Stomach (tissue), 9 donors: ENCODE data around the gene CD53. TPM values are rescaled to one million over a fixed set of nuclear protein-coding genes. Genes with fewer than 3 reads are reported as not detected.
A peak's percentile ranks its signal among the peaks of the same experiment; 100 is the strongest.

ENCODE experiments used
- DNase-seq, 2 donors: peaks; one replicate each; pipeline versions ENCODE4 v3.0.0 to v3.0.0-alpha.2; 2013 to 2019
- H3K27ac ChIP-seq, 5 donors: fragments of 200-600 bp in 4 of 5; sonication (generic) in 4 of 5; one replicate each; pipeline ENCODE4 v1.5.1; 2013 to 2019; ENCODE audit warnings: mild to moderate bottlenecking in 1 of 5, moderate library complexity in 1 of 5
- H3K27me3 ChIP-seq, 3 donors: fragments of 200-600 bp; sonication (generic); one replicate each; pipeline ENCODE4 v1.5.1; 2017 to 2019; ENCODE audit warnings: mixed run types in 1 of 3
- H3K36me3 ChIP-seq, 4 donors: fragments of 200-600 bp; sonication (generic); 1 replicate in 3 of 4; 2 replicates in 1 of 4; pipeline ENCODE4 v1.5.1; 2016 to 2019
- H3K4me1 ChIP-seq, 4 donors: fragments of 200-600 bp; sonication (generic); one replicate each; pipeline ENCODE4 v1.5.1; 2016 to 2019
- H3K4me3 ChIP-seq, 4 donors: fragments of 200-600 bp; sonication (generic) in 3 of 4; one replicate each; pipeline ENCODE4 v1.5.1; 2016 to 2019; ENCODE audit warnings: mild to moderate bottlenecking in 1 of 4
- H3K9me3 ChIP-seq, 4 donors: fragments of 200-600 bp; sonication (generic); one replicate each; pipeline ENCODE4 v1.5.1; 2016 to 2019
- CTCF ChIP-seq, 7 experiments: fragments of 450-650 bp in 4 of 7; fragments of 200-600 bp in 3 of 7; sonication (generic) in 3 of 7; IDR thresholded peaks; one replicate each; pipeline ENCODE4 v1.5.1; 2016 to 2019; ENCODE audit warnings: antibody characterized with exemption in 7 of 7, control low read depth in 2 of 7, mild to moderate bottlenecking in 1 of 7
- EP300 ChIP-seq: sonication (generic); formaldehyde crosslinking; IDR thresholded peaks from one replicate; pipeline ENCODE4 v1.6.1; 2017; ENCODE audit warnings: antibody characterized with exemption
- POLR2A ChIP-seq, 4 donors: fragments of 450-650 bp; IDR thresholded peaks; one replicate each; pipeline ENCODE4 v1.6.1; 2016; ENCODE audit warnings: antibody characterized with exemption in 4 of 4, control low read depth in 2 of 4, mild to moderate bottlenecking in 1 of 4, moderate library complexity in 1 of 4
- POLR2AphosphoS5 ChIP-seq, 3 donors: sonication (generic); formaldehyde crosslinking; IDR thresholded peaks; one replicate each; pipeline ENCODE4 v1.6.1; 2016; ENCODE audit warnings: antibody characterized with exemption in 3 of 3
- WGBS, 5 donors: extraction: QIAGEN DNeasy Blood & Tissue Kit in 3 of 5; methylation state at CpG; one replicate each; pipeline versions ENCODE4 v1.1.5 to v1.1.7; 2013 to 2018; 5-methylcytosine and 5-hydroxymethylcytosine counted together
- intact Hi-C: fragments of 100-400 bp; cut with DNase I; formaldehyde crosslinking; loops from one replicate; pipeline ENCODE4 v1.15.1; 2023; ENCODE audit warnings: low total_unique reads
- polyA plus RNA-seq, 3 donors: library from polyadenylated mRNA; stranded (reverse); fragments of 200-250 nt; gene quantifications; one replicate each; pipeline ENCODE4 v1.2.3, GENCODE V29; 2013
- total RNA-seq, 5 donors: library from RNA; depleted of rRNA; stranded (reverse); fragments of >200 nt; gene quantifications; one replicate each; pipeline versions ENCODE4 v1.1.0 to v1.2.3, GENCODE V29; 2014 to 2016
- donor health status: healthy with polysubstance abuse.
- donor health status: Bipolar disorder and iron deficiency.
- donor health status: healthy.

The CD53 gene
- total and polyA plus RNA-seq, 8 donors = 3.1 to 70.6 (median 23.0) TPM; not detected in 1

GRCh38 chr1:110878993-110879392 is 6.0 kb downstream of the CD53 start:
- WGBS, 5 donors = 71 to 84% (median 81%) methylated on average over 3 of the region's 3 CpGs
- peak overlapping the region in 1 of 5 donors; percentile 74 for H3K27ac ChIP-seq

GRCh38 chr1:110879758-110880606 is 7.0 kb downstream of the CD53 start:
- TF ChIP-seq POLR2AphosphoS5 (IDR thresholded peaks at IDR 0.05) = peak in 2 of 3 donors; percentile 27 to 39
- no peak for TF ChIP-seq EP300
- no peak for TF ChIP-seq CTCF (IDR thresholded peaks at IDR 0.05)
- 37 to 54% (median 45%) methylated on average over 7 of the region's 7 CpGs for WGBS, 5 donors

More at GRCh38 chr1:110878993-110879392, 6.0 kb downstream of the CD53 start:
- no peaks in the 10 kb centered on the region for H3K27me3 ChIP-seq
- no peak for DNase-seq
- H3K4me1 ChIP-seq = peaks cover 0 to 5% (median 0%) of the 10 kb centered on the region in 4 donors
- H3K36me3 ChIP-seq = no peaks in the 10 kb centered on the region
- H3K9me3 ChIP-seq = no peaks in the 10 kb centered on the region
- H3K4me3 ChIP-seq = no peak overlapping the region
- intact Hi-C loops = no loop called here
- no peak for TF ChIP-seq POLR2AphosphoS5 (IDR thresholded peaks at IDR 0.05)
- no peak for TF ChIP-seq CTCF (IDR thresholded peaks at IDR 0.05)
- no peak for TF ChIP-seq EP300
- TF ChIP-seq POLR2A (IDR thresholded peaks at IDR 0.05) = no peak

GRCh38 chr1:110880708-110881374 is 7.9 kb downstream of the CD53 start:
- Histone ChIP-seq H3K4me3 (no peak overlapping the region), H3K4me1 (peaks cover 0 to 5% (median 0%) of the 10 kb centered on the region in 4 donors), H3K27me3 (no peaks in the 10 kb centered on the region), H3K36me3 (no peaks in the 10 kb centered on the region), H3K27ac (peak overlapping the region in 2 of 5 donors; percentile 47 to 74), H3K9me3 (no peaks in the 10 kb centered on the region)
- TF ChIP-seq POLR2A (IDR thresholded peaks at IDR 0.05) (no peak), EP300 (no peak), CTCF (IDR thresholded peaks at IDR 0.05) (no peak), POLR2AphosphoS5 (IDR thresholded peaks at IDR 0.05) (no peak)
- intact Hi-C loops = no loop called here
- 38 to 72% (median 54%) methylated on average over 2 of the region's 2 CpGs for WGBS, 5 donors
- DNase-seq = no peak

More at GRCh38 chr1:110879758-110880606, 7.0 kb downstream of the CD53 start:
- Histone ChIP-seq H3K36me3 (no peaks in the 10 kb centered on the region), H3K4me1 (peaks cover 0 to 5% (median 0%) of the 10 kb centered on the region in 4 donors), H3K4me3 (no peak overlapping the region), H3K9me3 (no peaks in the 10 kb centered on the region), H3K27me3 (no peaks in the 10 kb centered on the region), H3K27ac (peak overlapping the region in 4 of 5 donors; percentile 27 to 74 (median 48))
- intact Hi-C loops = no loop called here
- peak in 1 of 2 donors; percentile 33 for DNase-seq

GRCh38 chr1:110888049-110888448 is 15.1 kb downstream of the CD53 start:
- 60 to 76% (median 70%) methylated on average over 6 of the region's 6 CpGs for WGBS, 5 donors
- Histone ChIP-seq H3K4me3 (no peak overlapping the region), H3K36me3 (peaks cover 0 to 7% (median 3%) of the 10 kb centered on the region in 4 donors), H3K9me3 (no peaks in the 10 kb centered on the region), H3K4me1 (no peaks in the 10 kb centered on the region), H3K27ac (no peak overlapping the region), H3K27me3 (no peaks in the 10 kb centered on the region)
- DNase-seq = no peak
- intact Hi-C loops = no loop called here
- TF ChIP-seq EP300 (no peak), POLR2AphosphoS5 (IDR thresholded peaks at IDR 0.05) (no peak), CTCF (IDR thresholded peaks at IDR 0.05) (no peak), POLR2A (IDR thresholded peaks at IDR 0.05) (no peak)
